AG04449 (cell line): Measurements from ENCODE around the gene ZNF625.

Source experiments
- CTCF ChIA-PET: fragments of 350-600 bp; formaldehyde crosslinking; extraction: SDS; loops from one replicate; lab custom pipeline; 2021; ENCODE audit warnings: antibody characterized with exemption; lab: Yijun Ruan, JAX
- POLR2A ChIA-PET: fragments of 400-600, 350-600 bp; formaldehyde crosslinking; extraction: SDS; loops from one replicate; lab custom pipeline; 2020; ENCODE audit warnings: antibody characterized with exemption, inconsistent platforms; lab: Yijun Ruan, JAX
- DNase-seq: peaks from one replicate; pipeline ENCODE4 v3.0.0-alpha.2; 2010; ENCODE audit warnings: low read depth, low spot score
- H3K4me3 ChIP-seq: 2 replicates; pipeline ENCODE4 v1.5.1; 2011; ENCODE audit warnings: low read depth, mild to moderate bottlenecking, control low read depth, low read length
- TF ChIP-seq, protein P1 (sequence below): IDR thresholded peaks from one replicate; pipeline ENCODE4 v1.5.1; 2011; ENCODE audit warnings: mild to moderate bottlenecking, moderate library complexity, low read length, control low read depth, inconsistent platforms; ENCODE audit not compliant: insufficient read depth; ENCODE audit errors: missing control alignments

Gene ZNF625

GRCh38 chr19:12098040-12098439 is 58.5 kb downstream of the ZNF625 start:
- POLR2A ChIA-PET = no interaction called here

GRCh38 chr19:12095111-12095790 is 61.3 kb downstream of the ZNF625 start:
- TF ChIP-seq, protein P1, sequence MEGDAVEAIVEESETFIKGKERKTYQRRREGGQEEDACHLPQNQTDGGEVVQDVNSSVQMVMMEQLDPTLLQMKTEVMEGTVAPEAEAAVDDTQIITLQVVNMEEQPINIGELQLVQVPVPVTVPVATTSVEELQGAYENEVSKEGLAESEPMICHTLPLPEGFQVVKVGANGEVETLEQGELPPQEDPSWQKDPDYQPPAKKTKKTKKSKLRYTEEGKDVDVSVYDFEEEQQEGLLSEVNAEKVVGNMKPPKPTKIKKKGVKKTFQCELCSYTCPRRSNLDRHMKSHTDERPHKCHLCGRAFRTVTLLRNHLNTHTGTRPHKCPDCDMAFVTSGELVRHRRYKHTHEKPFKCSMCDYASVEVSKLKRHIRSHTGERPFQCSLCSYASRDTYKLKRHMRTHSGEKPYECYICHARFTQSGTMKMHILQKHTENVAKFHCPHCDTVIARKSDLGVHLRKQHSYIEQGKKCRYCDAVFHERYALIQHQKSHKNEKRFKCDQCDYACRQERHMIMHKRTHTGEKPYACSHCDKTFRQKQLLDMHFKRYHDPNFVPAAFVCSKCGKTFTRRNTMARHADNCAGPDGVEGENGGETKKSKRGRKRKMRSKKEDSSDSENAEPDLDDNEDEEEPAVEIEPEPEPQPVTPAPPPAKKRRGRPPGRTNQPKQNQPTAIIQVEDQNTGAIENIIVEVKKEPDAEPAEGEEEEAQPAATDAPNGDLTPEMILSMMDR = no peak
- H3K4me3 ChIP-seq = no peak overlapping the region
- ChIA-PET POLR2A (no interaction called here), CTCF (interaction anchor here (0.9 kb wide), 1 partner anchor 753 kb away, joined by 3 read pairs; no protein-coding TSS in a partner anchor)
- DNase-seq = no peak

More at GRCh38 chr19:12098040-12098439, 58.5 kb downstream of the ZNF625 start:
- CTCF ChIA-PET = interaction anchor here (0.8 kb wide), 1 partner anchor 27 kb away, joined by 3 read pairs; no protein-coding TSS in a partner anchor
- no peak overlapping the region for H3K4me3 ChIP-seq
- TF ChIP-seq, protein P1 = no peak
- no peak for DNase-seq
